ENCODE measurements around the gene MSANTD4. TPM values are rescaled to one million over a fixed set of nuclear protein-coding genes. Genes with fewer than 3 reads are reported as not detected.
"Not testable (repeated sequence)": the region's sequence is repeated elsewhere in the genome, so short reads cannot be mapped to it uniquely, and the experiment has no call there.

MSANTD4 gene
- total RNA-seq (2014; rRNA removed; shearing (Covaris generic)): 24.3 and 26.6 TPM in 2 replicates

DNA sequence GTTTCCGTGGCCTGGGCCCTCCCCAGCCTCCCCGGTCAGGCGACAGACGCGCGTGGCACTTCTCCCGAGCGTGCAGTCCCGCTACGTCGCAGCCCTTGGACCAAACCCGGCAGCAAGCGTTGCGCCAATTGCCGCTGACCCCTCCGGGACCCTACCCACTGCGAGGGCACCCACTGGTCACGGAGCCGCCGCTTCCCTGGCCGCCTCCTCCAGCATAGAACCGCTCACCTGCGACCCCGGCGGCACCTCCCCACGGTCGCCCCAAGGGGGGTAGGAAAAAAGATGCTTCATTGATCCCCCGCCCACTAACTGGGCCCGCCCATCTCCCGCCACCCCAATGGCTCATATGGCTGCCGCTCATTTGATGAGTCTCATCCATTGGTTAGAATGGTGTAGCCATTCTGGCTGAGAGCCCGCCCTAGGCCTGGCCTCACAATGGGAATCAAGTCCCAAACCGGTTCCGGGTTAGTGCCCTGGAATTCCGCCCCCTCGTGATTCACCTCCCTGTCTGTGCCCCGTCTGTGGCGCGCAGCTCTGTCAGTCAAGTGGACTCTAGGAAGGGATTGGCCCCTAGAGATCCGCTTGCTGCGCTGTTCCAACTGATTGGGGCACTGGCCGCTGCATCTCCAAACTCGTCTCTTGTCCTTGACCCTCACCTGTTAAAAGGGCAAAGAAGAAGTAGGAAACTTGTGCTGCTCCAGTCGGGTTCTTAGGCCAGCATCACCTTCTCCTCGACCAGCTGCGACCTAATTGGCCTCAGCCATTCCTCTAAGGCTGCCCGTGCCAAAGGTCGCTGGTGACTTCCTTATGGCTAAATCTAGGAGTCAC is at the start of gene MSANTD4:
Gene MSANTD4 (minus strand): TSS at position 274 of the 828 bp plus-strand sequence. CDS start 11,323 bp downstream, outside the sequence.
- peak; percentile 99 for DNase-seq (ENCODE audit: low read depth)

DNA sequence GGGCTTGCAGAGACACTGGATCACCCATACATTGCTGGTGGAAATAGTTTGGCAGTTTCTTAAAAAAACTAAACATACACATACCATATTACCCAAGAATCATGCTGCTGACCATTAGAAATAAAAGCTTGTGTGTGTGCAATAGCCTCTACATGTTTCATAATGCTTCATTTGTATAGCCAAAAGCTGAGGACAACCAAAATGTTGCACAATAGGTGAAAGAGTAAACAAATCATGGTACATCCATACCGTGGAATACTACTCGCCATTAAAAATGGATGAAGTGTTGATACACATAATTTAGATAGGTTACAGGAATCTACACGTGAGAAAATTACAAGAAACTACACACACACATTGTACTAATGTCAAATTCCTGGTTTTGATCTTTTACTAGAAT is 48.6 kb upstream of the MSANTD4 start:
- no peak for DNase-seq (ENCODE audit: low read depth)

DNA sequence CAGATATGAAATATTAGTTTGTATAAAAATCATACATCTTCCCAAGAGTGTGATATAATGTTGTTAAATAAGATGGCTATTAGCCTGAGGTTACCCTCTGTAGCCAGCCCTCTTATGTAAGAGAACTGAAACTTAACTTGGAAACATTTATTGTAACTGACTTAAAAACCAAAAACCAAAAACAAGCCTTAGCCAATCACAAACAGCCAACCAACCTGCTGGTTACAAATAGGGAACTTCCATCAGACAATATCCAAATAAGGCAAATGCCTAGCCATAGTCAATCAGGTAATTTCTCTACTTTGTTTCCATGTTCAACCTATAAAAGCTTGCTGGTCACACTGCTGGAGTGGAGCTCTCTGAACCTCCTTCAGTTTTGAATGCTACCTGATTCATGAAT is 41.0 kb upstream of the MSANTD4 start:
- DNase-seq (ENCODE audit: low read depth): no peak

DNA sequence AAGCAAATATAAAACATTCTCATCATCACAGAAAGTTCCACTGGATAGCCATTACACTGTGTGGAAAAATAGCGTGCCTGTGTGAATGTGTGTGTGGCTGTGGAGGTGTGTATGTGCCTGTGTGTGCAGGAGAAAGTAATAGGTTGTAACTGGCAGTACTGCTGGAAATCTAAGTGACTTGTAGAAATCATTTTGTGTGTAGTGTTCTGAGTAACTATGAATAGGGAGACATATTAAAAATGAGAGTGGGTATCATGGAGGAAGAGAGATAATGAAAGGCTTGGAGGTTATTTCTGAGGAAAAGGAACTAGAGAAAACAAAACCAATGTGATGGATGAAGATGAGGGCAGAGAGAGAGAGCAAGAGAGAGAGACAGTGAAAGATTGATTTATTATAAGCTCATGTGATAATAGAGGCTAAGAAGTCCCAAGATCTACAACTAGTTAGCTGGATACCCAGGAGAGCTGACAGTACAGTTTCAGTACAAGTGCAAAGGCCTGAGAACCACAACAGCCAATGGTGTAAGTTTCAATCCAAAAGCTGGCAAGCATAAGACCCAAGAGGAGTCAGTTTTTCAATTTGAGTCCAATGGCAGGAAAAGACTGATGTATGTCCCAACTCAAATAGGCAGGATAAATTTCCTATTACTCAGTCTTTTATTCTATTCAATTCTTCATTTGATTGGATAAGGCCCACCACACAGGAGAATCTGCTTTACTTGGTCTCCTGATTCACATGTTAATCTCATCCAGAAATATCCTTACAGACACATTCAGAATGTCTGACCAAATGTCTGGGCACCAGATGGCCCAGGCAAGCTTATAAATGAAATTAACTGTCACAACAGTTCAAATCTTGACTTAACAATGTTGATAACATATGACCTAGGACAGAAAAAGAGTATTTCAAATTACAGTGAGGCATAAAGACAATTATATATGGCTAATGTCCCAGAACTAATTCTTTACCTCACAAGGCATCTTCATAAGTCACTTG is 40.2 kb upstream of the MSANTD4 start:
- no peak for DNase-seq (ENCODE audit: low read depth)

DNA sequence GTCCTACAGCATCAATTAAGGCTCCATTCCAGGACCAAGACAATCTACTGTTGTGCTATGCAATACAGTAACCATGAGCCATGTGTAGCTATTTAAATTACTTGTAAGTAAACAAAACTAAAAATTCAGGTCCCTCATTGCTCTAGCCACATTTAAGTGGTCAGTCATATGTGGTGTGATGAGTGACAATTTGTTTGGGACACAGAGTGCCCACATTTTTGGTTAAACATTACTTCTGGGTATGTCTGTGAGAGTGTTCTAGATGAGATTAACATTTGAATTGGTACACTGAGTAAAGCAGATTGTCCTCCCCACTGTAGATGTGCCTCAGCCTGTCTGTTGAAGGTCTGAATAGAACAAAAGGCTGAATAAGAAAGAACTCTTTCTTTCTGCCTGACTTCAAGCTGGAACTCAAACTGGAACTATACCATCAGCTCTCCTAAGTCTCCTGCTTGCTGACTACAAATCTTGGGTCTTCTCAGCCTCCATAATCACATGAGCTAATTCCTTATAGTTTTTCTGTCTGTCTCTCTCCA is 39.3 kb upstream of the MSANTD4 start:
- DNase-seq (ENCODE audit: low read depth): no peak

DNA sequence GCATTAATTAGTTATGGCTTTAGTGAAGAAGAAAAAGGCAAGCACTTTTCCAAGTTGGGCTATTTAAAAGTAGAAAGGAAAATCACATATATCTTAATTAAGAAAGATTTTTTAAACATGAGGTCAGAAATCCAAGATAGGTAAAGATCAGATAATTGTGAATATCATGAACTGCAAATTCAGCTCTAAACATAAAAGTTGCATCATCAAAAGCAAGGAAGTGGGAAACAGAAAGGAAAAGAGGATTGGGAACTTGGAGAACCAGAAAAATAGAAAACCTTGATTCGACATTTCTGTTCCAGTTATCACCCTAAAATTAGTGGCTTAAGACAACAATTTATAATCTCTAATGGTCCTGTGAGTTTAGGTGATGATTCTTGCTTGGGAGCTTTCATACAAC is 37.6 kb upstream of the MSANTD4 start:
- DNase-seq (ENCODE audit: low read depth): no peak

DNA sequence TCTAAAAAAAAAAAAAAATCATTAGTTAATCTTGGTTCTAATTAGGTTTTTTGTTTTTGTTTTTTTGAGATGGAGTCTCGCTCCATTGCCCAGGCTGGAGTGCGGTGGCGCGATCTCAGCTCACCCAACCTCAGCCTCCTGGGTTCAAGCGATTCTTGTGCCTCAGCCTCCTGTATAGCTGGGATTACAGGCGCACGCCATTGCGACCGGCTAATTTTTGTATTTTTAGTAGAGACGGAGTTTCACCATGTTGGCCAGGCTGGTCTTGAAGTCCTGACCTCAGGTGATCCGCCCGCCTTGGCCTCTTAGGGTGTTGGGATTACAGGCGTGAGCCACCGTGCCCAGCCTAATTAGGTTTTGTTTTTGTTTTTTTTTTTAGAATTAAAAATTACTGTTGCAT is 36.3 kb upstream of the MSANTD4 start:
- DNase-seq (ENCODE audit: low read depth): not testable (repeated sequence)

DNA sequence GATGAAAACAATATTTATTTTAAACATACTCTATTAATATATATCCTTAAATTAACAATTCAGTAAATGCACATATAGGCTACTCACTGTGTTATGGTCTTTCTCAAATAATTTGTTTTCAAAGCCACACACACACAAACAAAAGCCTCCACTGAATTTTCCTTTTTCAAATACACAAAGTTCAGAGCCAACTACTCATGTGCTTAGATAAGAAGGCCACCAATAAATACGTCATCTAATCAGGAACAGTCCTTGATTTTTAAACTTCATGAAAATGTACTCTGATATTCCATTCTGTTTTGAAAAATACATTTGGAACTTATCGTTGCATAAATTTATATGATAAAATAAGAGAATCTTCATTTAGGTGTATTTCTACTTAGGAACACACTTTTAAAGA is 29.1 kb upstream of the MSANTD4 start:
- DNase-seq (ENCODE audit: low read depth): no peak

DNA sequence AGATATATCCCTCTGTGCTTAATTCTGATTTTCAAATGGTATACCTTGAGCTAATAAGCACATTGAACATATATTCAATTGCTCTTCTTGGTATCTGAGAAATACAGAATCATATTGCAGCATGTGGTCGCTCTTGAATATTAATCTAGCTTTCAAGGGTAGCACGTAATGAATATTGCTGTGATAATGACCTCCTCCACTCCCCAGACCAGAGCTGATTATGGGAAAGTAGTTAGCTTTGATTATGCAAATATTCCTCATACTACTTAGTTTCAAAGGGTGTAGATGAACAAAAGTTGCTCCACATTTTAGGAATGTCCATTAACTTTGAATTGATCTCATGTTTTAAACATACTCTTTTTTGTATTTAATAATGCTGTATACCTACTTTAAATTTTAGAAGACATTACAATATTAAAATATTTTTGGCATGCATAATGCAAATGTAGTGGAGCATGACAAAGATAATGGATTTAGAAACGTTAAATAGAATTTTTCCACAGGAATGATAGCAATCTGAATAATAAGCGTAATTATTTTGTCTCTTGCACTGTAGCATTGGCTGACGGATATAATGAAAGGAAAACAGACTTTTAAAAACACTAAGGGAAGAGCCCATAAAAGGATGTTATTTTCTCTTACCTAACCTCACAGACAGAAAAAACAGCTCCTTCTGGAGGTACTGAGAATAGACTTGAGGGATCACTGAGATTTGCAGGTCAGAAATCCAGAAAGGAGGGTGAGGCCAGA is 27.9 kb upstream of the MSANTD4 start:
- DNase-seq (ENCODE audit: low read depth): no peak

DNA sequence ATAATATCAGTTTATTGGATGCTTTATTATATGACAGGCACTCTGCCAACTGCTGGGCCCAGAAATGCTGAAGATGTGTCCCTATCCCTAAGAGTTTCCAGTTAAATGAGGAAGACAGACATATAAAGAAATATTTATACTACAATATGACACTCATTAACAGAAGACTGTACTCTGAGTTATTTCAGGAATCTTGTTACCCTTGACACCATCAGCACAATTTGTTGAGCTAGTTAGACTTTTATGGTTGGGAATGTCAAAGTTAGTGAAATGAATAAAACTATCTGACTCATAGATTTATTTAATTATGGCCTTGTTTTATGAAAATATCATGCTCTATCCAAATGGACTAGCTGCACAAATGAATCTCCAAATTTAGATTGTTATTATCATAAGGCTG is 25.6 kb upstream of the MSANTD4 start:
- DNase-seq (ENCODE audit: low read depth): no peak

DNA sequence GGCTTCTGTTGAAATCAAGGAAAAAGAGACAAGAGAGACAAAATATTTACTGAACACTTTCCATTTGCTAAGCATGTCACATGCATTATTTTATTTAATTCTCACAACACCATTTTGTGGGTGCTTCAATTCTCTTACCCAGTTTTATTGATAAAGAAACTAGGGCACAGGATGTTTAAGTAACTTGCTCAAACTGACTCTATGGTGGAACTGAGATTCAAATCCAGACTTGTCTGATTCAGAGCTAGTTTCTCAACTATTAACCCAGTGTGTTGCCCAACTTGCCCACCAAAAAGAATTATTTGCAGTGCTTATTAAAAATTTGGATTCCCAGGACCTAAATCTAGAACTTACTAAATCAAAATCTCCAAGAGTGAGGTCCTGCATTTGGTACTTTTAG is 21.5 kb upstream of the MSANTD4 start:
- DNase-seq (ENCODE audit: low read depth): no peak

DNA sequence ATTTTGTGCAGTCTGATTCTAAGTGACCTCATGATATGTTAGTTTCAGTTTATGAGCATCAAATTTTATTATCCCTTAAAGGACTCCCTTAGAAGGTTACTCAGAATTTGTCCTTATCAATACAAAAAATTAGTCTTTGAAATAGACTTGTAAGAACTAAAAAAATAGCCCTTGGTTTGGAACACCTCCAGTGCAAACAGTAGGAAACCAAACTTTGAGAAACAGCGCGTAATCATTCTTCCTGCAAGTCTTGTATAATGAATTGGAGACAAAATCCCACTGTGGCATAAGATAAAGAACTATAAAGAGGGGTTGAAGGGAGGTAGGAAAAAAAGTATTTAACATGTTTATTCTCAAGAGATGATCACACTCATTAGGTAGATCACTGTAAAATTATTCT is 10.8 kb upstream of the MSANTD4 start:
- DNase-seq (ENCODE audit: low read depth): no peak

DNA sequence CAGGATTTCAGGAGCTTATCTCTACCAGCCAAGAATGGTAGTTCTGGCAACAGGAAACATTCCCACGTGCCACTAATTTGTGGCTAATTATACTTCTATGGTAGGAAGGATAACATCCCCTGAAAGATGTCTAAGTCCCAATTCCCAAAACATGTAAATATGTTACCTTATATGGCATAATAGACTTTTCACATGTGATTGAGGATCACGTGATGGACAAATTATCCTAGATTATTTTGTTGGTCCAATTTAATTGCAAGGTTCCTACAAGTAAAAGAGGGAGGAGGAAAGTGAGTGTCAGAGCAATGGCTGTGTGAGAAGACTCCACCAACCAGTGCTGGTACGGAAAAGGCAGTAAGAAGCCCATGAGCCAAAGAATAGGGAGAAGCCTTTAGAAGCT is 9.9 kb upstream of the MSANTD4 start:
- DNase-seq (ENCODE audit: low read depth): no peak

DNA sequence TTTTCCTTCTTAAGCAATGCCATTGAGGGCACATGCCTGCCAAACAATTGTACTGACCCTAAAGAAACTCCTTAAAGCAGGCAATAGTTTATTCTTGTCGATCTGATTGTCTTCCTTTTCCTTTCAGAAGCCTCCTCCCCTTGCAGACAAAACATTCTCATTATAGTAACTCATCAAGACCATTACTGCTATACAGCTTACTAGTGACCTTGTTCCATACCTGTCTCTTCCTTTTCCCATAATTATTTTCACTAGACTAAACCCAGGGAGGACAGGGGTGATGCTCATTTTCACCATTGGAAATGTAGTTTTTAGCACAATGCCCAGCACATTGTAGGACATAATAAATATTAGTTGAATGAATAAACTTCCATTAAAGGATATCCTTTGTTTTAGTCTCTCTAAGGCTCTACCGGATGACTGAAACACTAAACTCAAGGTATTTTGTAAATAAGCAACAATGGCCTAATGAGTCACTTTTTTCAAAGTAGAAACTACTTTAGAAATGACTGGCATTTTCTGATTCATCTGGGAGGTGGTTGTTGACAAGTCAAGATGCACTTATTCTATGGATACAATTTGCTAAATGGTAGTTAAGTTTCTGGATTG is 9.3 kb upstream of the MSANTD4 start:
- no peak for DNase-seq (ENCODE audit: low read depth)

DNA sequence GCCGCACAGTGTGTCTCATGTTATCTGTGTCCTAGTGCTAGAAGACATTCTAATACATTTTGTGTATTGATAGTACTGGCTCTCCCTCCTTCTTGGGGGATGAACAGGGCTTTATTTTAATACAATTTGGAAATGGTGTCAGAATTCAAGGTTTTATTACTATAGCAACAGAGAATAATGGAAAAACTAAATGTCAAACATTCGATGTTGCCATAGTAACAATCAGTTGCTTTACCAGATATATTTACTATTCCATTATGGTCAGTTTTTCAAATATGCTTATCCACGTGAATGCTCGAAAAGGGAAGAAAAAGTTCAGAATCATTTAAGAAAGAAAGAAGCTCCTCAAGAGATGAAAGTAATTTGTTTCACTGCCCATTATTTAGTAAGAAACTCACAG is 8.6 kb upstream of the MSANTD4 start:
- no peak for DNase-seq (ENCODE audit: low read depth)

DNA sequence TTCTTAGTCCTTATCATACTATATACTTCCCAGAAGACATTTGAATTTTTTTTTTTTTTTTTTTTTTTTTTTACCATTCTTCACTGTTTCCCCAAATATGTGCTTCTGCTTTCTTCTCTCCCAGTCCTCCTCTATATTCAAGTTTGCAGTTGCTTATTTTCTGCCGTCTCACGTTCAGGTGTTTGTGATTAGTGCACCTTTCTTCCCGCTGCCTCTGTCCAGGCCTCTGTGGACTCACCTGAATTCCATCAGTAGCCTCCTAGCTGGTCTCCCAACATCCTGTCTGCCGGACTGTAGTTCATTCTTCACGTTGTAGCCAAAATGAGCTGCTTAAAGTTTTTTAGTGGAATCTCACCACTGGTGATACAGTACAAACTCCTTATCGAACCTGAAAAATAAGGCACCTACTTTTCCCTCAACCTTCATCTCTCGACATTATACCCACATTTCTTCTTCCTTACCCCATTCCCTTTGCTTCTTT is 795 bp upstream of the MSANTD4 start:
- no peak for DNase-seq (ENCODE audit: low read depth)

DNA sequence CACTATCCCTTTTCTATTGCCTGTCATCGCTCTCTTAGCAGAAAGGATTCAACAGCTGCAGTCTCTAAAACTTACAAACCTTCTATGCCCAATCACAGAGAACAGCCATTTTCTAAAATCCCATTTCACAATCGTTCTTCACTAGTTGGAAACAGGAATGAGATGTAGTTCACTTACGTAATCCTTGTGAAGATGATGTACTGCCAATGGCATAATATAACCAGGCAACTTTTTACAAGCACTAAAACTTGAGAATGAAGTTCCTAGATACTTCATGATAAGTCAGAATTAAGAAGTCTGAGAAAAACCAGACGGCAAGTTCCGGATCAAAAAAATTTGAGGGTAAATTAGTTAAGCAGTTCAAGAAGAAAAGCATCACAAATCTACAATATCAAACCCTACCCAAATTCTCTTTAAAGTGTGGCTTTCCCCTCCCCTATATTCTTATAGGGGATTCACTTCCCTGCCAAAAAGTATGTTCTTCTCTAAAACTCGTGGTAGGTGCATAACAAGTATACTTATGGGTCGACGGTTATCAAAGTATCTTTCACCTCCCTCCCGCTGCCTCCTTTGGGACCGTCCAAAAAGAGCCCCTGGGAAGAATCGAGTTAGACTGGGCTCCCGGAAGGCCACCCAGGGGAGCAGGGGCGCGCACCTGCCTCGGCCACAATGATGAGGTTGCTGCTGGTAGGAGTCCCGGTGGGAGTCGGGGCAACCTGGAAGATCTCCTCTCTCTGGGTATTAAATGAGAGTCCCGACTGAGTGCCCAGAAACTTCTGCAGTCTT is 666 bp downstream of the MSANTD4 start:
- DNase-seq (ENCODE audit: low read depth): peak; percentile 19

DNA sequence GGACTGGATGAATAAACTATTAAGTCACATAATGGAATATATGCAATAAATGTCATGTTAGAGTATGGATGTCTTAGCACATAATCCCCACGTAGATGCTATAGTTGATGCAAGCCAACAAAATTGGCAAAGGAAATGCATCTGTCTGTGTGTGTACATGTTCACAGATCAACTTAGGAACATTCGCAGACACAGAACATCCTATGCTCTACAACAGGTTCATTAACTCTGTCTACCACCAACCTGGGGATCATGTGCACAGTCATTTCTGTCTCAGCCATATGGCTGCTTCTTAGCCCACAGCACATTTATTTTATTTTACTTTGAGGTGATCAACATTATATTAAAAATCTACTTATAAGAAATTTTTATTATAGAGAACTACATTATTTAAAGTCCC is 4.9 kb downstream of the MSANTD4 start:
- no peak for DNase-seq (ENCODE audit: low read depth)

DNA sequence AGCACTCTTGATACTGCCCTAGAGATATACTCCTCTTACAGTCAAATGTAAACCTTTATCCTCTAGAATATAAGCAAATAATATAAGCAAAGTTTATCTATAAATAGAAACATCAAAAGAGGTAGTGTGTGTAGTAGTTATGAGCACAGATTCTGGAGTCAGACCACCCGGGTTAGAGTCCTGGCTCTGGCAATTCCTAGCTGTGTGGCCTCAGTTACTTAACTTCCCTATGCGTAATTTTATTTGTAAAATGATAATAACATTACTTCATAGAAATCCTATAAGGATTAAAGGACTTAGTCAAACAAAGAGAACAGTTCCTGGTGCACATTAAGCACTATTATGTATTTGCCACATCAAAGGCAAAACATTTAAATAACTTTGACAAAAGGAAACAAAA is 7.0 kb downstream of the MSANTD4 start:
- DNase-seq (ENCODE audit: low read depth): no peak

DNA sequence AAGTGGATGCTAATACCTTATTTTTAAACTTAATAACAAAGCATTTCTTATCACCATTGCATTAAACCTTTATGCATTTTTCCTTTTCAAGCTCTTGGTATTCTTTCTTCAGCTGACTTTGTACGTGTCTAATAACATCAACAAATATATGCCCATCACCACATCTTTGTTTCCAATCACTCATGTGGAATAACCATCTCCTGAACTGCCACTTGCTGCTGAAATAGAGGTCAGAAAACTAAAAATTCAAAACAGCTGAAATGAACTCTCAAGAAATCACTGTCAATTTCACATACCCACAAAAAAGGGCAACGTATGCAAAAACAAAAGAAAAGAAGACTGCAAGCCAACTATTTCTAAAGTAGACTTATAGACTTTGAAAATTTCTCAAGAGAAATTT is 7.4 kb downstream of the MSANTD4 start:
- DNase-seq (ENCODE audit: low read depth): no peak

Data from RPMI7951 (cell line).